Gastrocnemius medialis (tissue), 4 donors: ENCODE results near the gene ING1. TPM values are rescaled to one million over a fixed set of nuclear protein-coding genes. Genes with fewer than 3 reads are reported as not detected.

ENCODE experiments used
- ATAC-seq, 2 donors: fragments of 150-250 bp; one replicate each; pipeline ENCODE4 v1.9.1; 2016
- DNase-seq, 2 donors: peaks; one replicate each; pipeline ENCODE4 v3.0.0-alpha.2; 2019
- H3K27ac ChIP-seq, 4 donors: fragments of 200-600 bp; sonication (generic); 1 replicate in 1 of 4; 2 replicates in 3 of 4; pipeline ENCODE4 v1.5.1; 2016 to 2018; ENCODE audit warnings: mild to moderate bottlenecking in 2 of 4, moderate library complexity in 1 of 4
- H3K27me3 ChIP-seq, 3 donors: fragments of 200-600 bp; sonication (generic) in 2 of 3; 1 replicate in 1 of 3; 2 replicates in 2 of 3; pipeline versions ENCODE4 v1.5.1 to v1.6.0; 2016 to 2019; ENCODE audit warnings: mild to moderate bottlenecking in 1 of 3, moderate library complexity in 1 of 3
- H3K36me3 ChIP-seq, 2 donors: fragments of 200-600 bp; sonication (generic) in 1 of 2; one replicate each; pipeline ENCODE4 v1.5.1; 2017 to 2018
- H3K4me1 ChIP-seq, 2 donors: fragments of 200-600 bp; sonication (generic) in 1 of 2; one replicate each; pipeline ENCODE4 v1.5.1; 2016 to 2017; ENCODE audit warnings: mild to moderate bottlenecking in 2 of 2
- H3K4me3 ChIP-seq, 4 donors: fragments of 200-600 bp; sonication (generic) in 3 of 4; 1 replicate in 1 of 4; 2 replicates in 3 of 4; pipeline ENCODE4 v1.5.1; 2016 to 2019; ENCODE audit warnings: mild to moderate bottlenecking in 2 of 4
- H3K9me3 ChIP-seq, 3 donors: fragments of 200-600 bp; sonication (generic) in 2 of 3; 1 replicate in 1 of 3; 2 replicates in 2 of 3; pipeline ENCODE4 v1.5.1; 2016 to 2019
- POLR2A ChIP-seq, 2 donors: fragments of 450-650 bp; IDR thresholded peaks; one replicate each; pipeline ENCODE4 v1.6.1; 2017; ENCODE audit warnings: antibody characterized with exemption in 2 of 2, mild to moderate bottlenecking in 2 of 2, moderate library complexity in 2 of 2
- in situ Hi-C, 4 donors: fragments of 200-750 bp; cut with MboI; loops; one replicate each; pipeline versions ENCODE4 v1.15.0 to v1.8.0; 2017; ENCODE audit warnings: low sequenced_read_pairs in 4 of 4
- intact Hi-C: fragments of 100-400 bp; cut with DNase I; formaldehyde crosslinking; loops from one replicate; pipeline ENCODE4 v1.15.1; 2023; ENCODE audit warnings: low total_unique reads
- total RNA-seq, 4 donors: library from RNA; depleted of rRNA; stranded (reverse); fragments of >200 nt; gene quantifications; one replicate each; pipeline versions ENCODE4 v1.1.0 to v1.2.3, GENCODE V29; 2016
- TF ChIP-seq, protein P1 (sequence below), 5 experiments: fragments of 450-650 bp in 3 of 5; fragments of 200-600 bp in 2 of 5; sonication (generic) in 2 of 5; IDR thresholded peaks in 4 of 5; conservative IDR thresholded peaks in 1 of 5; 1 replicate in 4 of 5; 2 replicates in 1 of 5; pipeline ENCODE4 v1.5.1; 2016 to 2019; ENCODE audit warnings: antibody characterized with exemption in 5 of 5, mild to moderate bottlenecking in 3 of 5, moderate library complexity in 3 of 5

ING1 gene
- total RNA-seq, 4 donors from 2014 or later = 5.9 to 18.2 (median 13.5) TPM

- in situ Hi-C loops = loop anchor here in 2 of 4 donors (25.0 kb wide), 1 partner anchor 199 kb away; the partner anchor contains the start of gene ANKRD10 (in 2 of the 2)
- H3K36me3 ChIP-seq = no peaks in the 10 kb centered on the region
- H3K4me3 ChIP-seq = peak overlapping the region; percentile 85 to 98 (median 94)
- H3K9me3 ChIP-seq = no peaks in the 10 kb centered on the region
- peak overlapping the region; percentile 97 to 100 (median 100) for H3K27ac ChIP-seq
- intact Hi-C loops = loop anchor here (2.0 to 10.0 kb wide), 8 partner anchors 98 to 926 kb away; partner anchors contain the start of genes ANKRD10, IRS2, NAXD and RAB20
- ATAC-seq (peak; percentile 70 to 73), DNase-seq (peak; percentile 99 to 100)
- H3K27me3 ChIP-seq = no peaks in the 10 kb centered on the region
- H3K4me1 ChIP-seq = peaks cover 23 to 28% of the 10 kb centered on the region in 2 donors
- peak; percentile 99 for TF ChIP-seq POLR2A (IDR thresholded peaks at IDR 0.05)
- TF ChIP-seq, protein P1, sequence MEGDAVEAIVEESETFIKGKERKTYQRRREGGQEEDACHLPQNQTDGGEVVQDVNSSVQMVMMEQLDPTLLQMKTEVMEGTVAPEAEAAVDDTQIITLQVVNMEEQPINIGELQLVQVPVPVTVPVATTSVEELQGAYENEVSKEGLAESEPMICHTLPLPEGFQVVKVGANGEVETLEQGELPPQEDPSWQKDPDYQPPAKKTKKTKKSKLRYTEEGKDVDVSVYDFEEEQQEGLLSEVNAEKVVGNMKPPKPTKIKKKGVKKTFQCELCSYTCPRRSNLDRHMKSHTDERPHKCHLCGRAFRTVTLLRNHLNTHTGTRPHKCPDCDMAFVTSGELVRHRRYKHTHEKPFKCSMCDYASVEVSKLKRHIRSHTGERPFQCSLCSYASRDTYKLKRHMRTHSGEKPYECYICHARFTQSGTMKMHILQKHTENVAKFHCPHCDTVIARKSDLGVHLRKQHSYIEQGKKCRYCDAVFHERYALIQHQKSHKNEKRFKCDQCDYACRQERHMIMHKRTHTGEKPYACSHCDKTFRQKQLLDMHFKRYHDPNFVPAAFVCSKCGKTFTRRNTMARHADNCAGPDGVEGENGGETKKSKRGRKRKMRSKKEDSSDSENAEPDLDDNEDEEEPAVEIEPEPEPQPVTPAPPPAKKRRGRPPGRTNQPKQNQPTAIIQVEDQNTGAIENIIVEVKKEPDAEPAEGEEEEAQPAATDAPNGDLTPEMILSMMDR (IDR thresholded peaks at IDR 0.05 in 4 of 5, conservative IDR thresholded peaks at IDR 0.05 in 1 of 5) = no peak
Measured at GRCh38 chr13:110712849-110713641, 455 bp upstream of the ING1 start.

- in situ Hi-C loops (loop anchor here in 2 of 4 donors (25.0 kb wide), 1 partner anchor 198 kb away; the partner anchor contains the start of gene ANKRD10 (in 2 of the 2)), intact Hi-C loops (loop anchor here (2.0 to 10.0 kb wide), 10 partner anchors 99 to 927 kb away; partner anchors contain the start of genes ANKRD10, IRS2, NAXD and RAB20)
- Histone ChIP-seq H3K4me3 (peak overlapping the region; percentile 85 to 98 (median 92)), H3K4me1 (peaks cover 25 to 30% of the 10 kb centered on the region in 2 donors), H3K27me3 (no peaks in the 10 kb centered on the region), H3K36me3 (peaks cover 0 to 1% of the 10 kb centered on the region in 2 donors), H3K9me3 (no peaks in the 10 kb centered on the region), H3K27ac (peak overlapping the region; percentile 97 to 100 (median 100))
- peak; percentile 26 to 51 for DNase-seq
- no peak for ATAC-seq
- no peak for TF ChIP-seq POLR2A (IDR thresholded peaks at IDR 0.05)
- TF ChIP-seq, protein P1 (IDR thresholded peaks at IDR 0.05 in 4 of 5, conservative IDR thresholded peaks at IDR 0.05 in 1 of 5) = no peak
Measured at GRCh38 chr13:110713981-110714796, 689 bp downstream of the ING1 start.

DNA sequence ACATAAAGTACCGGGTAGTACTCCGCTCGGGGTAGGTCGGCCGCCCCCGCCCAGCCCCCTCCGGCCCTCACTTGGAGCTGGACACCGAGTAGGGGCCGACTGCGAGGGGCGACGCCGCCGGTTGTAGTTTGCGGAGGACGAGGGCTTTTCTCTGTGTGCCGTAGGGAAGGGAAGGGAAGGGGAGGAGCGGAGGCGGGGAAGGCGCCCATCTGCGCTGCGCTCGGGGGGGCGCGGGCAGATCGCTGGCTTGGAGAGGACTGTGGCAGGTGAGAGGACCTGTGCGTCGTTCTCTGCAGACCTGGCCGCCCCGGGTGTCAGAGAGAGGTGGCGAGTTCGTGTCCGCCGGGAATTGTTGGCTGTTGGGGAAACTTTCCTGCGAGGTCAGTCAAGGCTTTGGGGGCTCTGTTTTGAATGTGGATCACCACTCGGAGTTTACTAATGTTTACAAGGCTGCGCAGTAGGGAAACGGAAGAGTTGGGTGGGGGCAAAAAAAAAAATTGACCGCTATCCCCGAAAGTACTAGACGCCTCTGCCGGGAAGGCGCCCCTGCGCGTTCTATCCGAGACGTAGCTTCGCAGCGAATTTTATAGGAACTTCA, 1.4 kb downstream of the ING1 start:
- H3K27ac ChIP-seq = peak overlapping the region; percentile 97 to 100 (median 100)
- intact Hi-C loops (loop anchor here (2.0 to 10.0 kb wide), 7 partner anchors 153 to 928 kb away; partner anchors contain the start of genes IRS2 and RAB20), in situ Hi-C loops (loop anchor here in 2 of 4 donors (25.0 kb wide), 1 partner anchor 197 kb away; the partner anchor contains the start of gene ANKRD10 (in 2 of the 2))
- no peaks in the 10 kb centered on the region for H3K9me3 ChIP-seq
- TF ChIP-seq, protein P1 (IDR thresholded peaks at IDR 0.05 in 4 of 5, conservative IDR thresholded peaks at IDR 0.05 in 1 of 5) = no peak
- TF ChIP-seq POLR2A (IDR thresholded peaks at IDR 0.05) = peak; percentile 100
- H3K4me3 ChIP-seq = peak overlapping the region; percentile 85 to 98 (median 92)
- ATAC-seq (no peak), DNase-seq (peak; percentile 29 to 55)
- H3K36me3 ChIP-seq = peaks cover 0 to 9% of the 10 kb centered on the region in 2 donors
- peaks cover 25 to 30% of the 10 kb centered on the region in 2 donors for H3K4me1 ChIP-seq
- no peaks in the 10 kb centered on the region for H3K27me3 ChIP-seq
